ENCODE results near the gene CCDC17.
"Not testable (repeated sequence)": the region's sequence is repeated elsewhere in the genome, so short reads cannot be mapped to it uniquely, and the experiment has no call there.

CCDC17 gene

DNA sequence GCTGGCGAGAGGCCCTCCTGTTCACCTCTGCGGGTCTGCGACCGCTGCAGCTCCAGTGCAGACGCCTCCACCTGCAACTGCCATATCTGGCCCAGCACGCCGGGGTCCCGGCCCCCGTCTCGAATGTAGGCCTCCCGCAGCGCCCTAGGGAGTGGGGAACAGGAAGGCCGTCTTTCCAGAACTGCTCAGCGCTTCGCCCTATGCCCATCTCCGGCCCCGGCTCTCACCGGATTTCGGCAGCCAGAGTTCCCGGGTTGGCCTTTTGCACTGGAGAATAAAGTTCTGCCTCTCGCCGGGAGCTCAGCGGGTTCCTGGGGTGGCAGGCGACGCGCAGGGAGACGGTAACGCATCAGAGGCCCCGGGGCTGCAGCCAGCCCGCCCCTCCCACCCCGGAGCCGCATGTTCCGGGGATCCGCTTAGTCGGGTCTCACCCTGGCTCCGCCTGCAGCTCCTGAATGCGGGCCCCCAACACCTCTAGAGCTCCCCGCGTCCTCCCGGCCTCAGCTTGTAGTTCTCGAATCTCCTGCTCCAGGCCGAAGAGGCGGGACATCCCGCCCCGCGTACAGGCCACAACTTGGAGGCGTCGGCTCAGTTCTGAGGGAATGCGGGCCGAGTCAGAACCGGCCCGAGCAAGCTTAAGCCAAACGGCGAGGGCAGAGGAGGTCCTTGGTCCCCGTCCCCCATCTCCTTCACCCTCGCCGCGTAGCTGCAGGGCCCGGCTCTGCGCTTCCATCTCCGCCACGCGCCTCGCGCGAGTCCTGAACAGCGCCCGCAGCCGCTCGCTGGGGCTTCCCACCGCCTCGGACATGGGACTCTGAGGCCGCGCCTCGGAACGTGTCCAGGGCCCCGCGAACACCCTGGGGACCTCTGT lies 1.1 kb downstream of the CCDC17 start:
- in situ Hi-C loops (cut with HindIII; ENCODE audit: low sequenced_read_pairs), result no loop called here

DNA sequence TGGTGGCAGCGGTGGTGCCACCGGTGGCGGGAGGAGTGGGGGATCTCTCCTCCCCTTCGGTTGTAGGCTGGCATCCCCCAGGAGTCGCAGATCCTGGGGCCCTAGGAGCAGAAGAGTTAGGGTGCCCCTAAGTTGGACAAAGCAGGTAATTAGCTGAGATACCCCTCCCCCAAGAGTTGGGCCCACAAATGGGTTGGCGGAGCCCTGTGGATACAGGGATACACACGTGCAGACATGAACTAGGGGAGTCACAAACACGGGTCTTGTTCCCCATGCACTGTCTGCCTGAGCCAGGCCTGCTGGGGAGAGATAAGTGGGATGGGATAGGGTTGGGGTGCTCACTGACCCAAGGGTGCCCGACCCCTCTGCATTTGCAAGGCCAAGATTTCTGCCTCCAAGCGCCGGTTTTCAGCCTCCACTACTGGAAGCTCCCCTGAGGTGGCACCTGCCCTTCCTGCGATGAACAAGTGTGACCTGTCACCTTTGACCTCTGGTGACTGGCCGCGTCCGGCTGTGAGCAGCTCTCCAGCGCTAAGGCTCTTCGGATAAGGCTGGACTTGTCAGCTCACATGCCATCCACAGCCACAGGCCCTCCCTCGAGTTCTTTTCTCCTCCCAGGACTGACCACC lies 1.8 kb downstream of the CCDC17 start:
- in situ Hi-C loops (cut with HindIII; ENCODE audit: low sequenced_read_pairs), result no loop called here

- in situ Hi-C loops (cut with HindIII; ENCODE audit: low sequenced_read_pairs), result no loop called here
These were observed 2.4 kb downstream of the CCDC17 start for GRCh38 chr1:45621501-45621836.

GRCh38 chr1:45620588-45621500 lies 3.0 kb downstream of the CCDC17 start:
- in situ Hi-C loops (cut with HindIII; ENCODE audit: low sequenced_read_pairs), result no loop called here

DNA sequence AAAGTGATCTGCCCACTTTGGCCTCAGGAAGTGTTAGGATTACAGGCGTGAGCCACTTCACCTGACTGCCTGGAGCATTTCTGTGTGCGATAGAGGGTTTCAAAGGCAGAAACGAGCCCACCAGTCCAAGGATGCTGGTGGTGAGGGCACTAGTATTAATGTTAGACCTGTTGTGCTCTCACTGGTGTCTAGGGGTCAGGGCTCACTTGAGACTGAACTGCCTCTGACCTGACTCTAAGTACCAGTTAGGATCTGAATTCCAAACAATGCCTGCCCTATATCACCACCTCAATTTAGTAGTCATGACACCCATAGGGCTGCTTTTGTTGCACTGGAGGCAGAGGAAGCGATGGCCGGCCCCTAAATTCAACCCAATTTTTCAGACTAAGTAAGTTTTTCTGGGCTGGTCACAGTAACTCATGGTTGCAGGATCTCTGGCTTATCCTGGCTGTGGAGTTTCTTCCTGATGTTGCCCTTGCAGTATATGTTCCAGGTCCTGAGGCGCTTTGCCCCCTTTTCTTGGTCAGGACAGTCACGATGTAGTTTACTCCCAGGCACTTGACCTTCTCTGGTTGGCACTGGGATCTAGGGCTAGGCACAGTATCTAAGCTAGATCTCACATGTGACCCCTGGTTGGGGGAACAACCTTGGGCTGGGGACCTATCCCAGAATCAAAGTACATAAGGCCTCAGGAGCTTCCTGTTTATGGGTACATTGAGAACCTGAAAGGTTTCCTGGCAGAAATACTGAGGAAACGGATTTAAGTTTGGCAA lies 4.5 kb downstream of the CCDC17 start:
- in situ Hi-C loops (cut with HindIII; ENCODE audit: low sequenced_read_pairs), result no loop called here

GRCh38 chr1:45617618-45618017 lies 6.2 kb downstream of the CCDC17 start:
- in situ Hi-C loops (cut with HindIII; ENCODE audit: low sequenced_read_pairs), result no loop called here

DNA sequence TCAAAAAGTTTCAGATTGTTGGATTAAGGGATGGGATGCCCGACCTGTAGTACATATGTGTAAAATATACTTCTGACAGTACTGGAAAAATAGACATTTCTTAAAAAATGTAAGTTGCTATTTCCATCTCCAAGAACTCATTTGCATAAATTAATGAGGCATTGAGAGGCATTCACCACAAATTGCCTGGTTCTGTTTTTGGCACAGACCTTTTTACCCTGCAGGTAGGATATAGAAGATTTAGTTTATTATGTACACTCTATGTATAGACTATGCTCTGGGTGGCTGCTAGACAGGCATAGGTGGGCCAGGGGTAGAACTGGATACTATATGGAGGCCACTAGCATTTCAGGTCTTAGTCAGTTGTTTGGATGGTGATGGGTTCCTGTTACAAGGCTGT lies 8.0 kb downstream of the CCDC17 start:
- in situ Hi-C loops (cut with HindIII; ENCODE audit: low sequenced_read_pairs), result no loop called here

- in situ Hi-C loops (cut with HindIII; ENCODE audit: low sequenced_read_pairs), result no loop called here
These were observed 10.8 kb downstream of the CCDC17 start for GRCh38 chr1:45612941-45613579.

GRCh38 chr1:45610589-45611226 lies 13.1 kb downstream of the CCDC17 start:
- in situ Hi-C loops (cut with HindIII; ENCODE audit: low sequenced_read_pairs), result no loop called here

DNA sequence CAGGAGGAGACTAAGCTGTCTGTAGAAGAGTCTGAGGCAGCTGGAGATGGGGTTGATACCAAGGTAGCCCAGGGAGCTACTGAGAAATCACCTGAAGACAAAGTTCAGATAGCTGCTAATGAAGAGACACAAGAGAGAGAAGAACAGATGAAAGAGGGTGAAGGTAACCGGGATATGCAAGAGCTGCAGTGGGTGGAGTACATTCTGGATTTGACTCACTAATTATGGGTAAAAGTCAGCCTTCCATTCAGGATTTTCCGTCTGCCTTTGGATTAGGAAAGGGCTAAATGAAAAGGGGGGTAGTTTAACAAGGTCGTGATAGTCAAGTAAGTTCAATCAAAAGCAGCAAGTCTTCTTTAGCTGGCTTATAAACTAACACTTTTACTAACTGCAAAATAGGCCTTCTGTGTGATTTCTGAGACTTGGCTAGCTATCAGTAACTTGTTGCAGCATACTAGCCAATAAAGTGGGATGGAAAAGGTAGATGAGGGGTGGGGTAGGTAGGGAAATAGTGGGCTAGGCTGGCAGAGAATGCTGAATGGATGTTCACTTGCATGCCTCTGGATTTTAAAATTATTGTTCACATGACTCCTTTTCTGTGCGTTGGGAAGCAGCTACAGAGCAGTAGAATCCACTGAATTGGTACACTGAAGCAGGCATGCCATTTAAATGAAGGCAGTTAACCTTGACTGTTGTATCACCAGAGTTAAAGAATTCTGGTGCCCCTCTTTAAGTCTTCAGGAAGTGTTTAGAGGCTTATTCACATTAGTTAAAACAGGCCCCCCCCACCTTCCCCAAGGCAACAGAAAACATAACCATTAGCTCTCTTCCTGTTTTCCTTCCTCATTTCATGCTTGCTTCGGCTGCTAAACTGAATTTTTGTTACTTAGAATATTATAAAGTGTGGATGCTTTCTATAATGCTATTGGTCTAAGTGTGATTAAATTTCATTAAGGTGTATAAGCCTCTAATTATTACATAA lies 15.4 kb downstream of the CCDC17 start:
- in situ Hi-C loops (cut with HindIII; ENCODE audit: low sequenced_read_pairs), result no loop called here

GRCh38 chr1:45607404-45608074 lies 16.3 kb downstream of the CCDC17 start:
- in situ Hi-C loops (cut with HindIII; ENCODE audit: low sequenced_read_pairs), result no loop called here

DNA sequence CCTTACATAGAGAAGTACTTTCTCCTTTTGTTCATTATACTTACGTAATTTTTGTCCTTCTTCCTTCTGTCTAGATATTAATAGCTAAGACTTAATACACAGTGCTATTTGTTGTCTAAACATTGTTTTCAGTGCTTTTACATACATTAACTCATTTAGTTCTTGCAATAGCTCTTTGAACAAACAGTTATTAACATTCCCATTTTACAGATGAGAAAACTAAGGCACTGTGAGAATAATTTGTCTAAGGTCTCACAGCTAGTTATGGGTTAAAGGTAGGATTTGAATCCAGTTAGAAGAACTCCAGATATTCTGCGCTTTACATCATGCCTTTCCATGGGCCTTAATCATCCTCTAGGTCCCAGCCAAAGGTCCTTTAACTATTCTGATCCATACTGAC lies 19.6 kb downstream of the CCDC17 start:
- in situ Hi-C loops (cut with HindIII; ENCODE audit: low sequenced_read_pairs), result no loop called here

- in situ Hi-C loops (cut with HindIII; ENCODE audit: low sequenced_read_pairs), result not testable (repeated sequence)
These were observed 27.1 kb downstream of the CCDC17 start for GRCh38 chr1:45596765-45597164.

GRCh38 chr1:45594412-45594811 lies 29.4 kb downstream of the CCDC17 start:
- in situ Hi-C loops (cut with HindIII; ENCODE audit: low sequenced_read_pairs), result no loop called here

DNA sequence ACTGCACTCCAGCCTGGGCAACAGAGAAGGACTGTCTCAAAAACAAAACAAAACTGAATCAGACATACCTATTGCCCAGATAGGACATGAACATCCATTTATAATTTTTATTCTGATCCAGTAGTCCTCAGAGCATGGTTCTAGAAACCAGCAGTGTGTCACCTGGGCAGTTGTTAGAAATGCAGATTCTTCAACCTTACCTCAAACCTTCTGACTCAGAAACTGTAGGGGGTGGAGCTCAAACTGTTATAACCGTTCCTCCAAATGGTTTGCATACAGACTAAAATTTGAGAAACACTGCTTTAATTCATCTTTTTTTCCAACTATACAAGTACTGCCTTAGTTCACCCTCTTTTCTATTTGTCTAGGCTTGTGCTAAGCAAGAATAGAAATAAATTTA lies 34.0 kb downstream of the CCDC17 start:
- in situ Hi-C loops (cut with HindIII; ENCODE audit: low sequenced_read_pairs), result no loop called here

GRCh38 chr1:45586769-45587168 lies 37.1 kb downstream of the CCDC17 start:
- in situ Hi-C loops (cut with HindIII; ENCODE audit: low sequenced_read_pairs), result no loop called here

DNA sequence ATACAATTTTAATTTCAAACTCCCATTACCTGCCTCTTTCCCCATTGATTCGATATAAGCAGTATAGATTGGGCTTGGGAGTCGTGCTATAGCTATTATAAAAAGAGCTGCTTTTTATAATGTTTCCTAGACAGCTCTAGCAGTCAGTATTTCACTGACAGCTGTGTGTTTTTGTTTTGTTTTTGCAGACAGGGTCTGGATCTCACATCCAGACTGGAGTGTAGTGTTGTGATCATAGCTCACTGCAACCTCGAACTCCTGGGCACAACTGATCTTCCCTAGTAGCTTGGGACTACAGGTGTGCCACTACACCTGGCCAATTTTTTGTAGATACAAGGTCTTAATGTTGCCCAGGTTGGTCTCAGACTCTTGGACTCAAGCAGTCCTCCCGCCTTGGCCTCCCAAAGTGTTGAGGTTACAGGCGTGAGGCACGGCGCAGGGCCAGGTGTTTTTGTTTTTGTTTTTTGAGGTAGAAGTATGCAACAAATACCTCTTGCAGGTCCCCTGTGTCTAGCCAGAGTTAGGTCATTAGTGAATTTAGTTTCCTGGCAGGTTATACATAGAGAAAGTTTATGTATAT lies 38.3 kb downstream of the CCDC17 start:
- in situ Hi-C loops (cut with HindIII; ENCODE audit: low sequenced_read_pairs), result no loop called here

- in situ Hi-C loops (cut with HindIII; ENCODE audit: low sequenced_read_pairs), result no loop called here
These were observed 38.8 kb downstream of the CCDC17 start for GRCh38 chr1:45585110-45585426.

Data from endothelial cell of hepatic sinusoid (primary cell).